Tibial nerve (tissue), 3 donors: ENCODE results near the gene MOCS1.

ENCODE experiments used
- EP300 ChIP-seq, 2 donors: sonication (generic); formaldehyde crosslinking; IDR thresholded peaks; one replicate each; pipeline ENCODE4 v1.6.1; 2017; ENCODE audit warnings: antibody characterized with exemption in 2 of 2, mild to moderate bottlenecking in 1 of 2
- POLR2A ChIP-seq, 2 donors: fragments of 450-650 bp; IDR thresholded peaks; one replicate each; pipeline ENCODE4 v1.6.1; 2017; ENCODE audit warnings: antibody characterized with exemption in 2 of 2, mild to moderate bottlenecking in 2 of 2, moderate library complexity in 2 of 2

- no peak for TF ChIP-seq POLR2A (IDR thresholded peaks at IDR 0.05)
- TF ChIP-seq EP300 (IDR thresholded peaks at IDR 0.05) = no peak
Observed at GRCh38 chr6:39909701-39910100, 24.6 kb downstream of the MOCS1 start.
